IPS-15b (cell line): ENCODE measurements around the gene TRIP13.

Experiments
- H3K27me3 ChIP-seq: one replicate; pipeline ENCODE4 v1.6.1; 2013; ENCODE audit warnings: low read length; ENCODE audit not compliant: control insufficient read depth, insufficient read depth
- H3K36me3 ChIP-seq: one replicate; pipeline ENCODE4 v1.6.1; 2013; ENCODE audit warnings: low read length; ENCODE audit not compliant: control insufficient read depth, insufficient read depth
- H3K4me1 ChIP-seq: one replicate; pipeline ENCODE4 v1.6.1; 2013; ENCODE audit warnings: mild to moderate bottlenecking, low read length; ENCODE audit not compliant: control insufficient read depth, insufficient read depth
- H3K4me3 ChIP-seq: one replicate; pipeline ENCODE4 v1.5.1; 2013; ENCODE audit warnings: low read depth, low read length
- H3K9ac ChIP-seq: one replicate; pipeline ENCODE4 v1.6.1; 2013; ENCODE audit warnings: low read depth, mild to moderate bottlenecking, low read length
- H3K9me3 ChIP-seq: one replicate; pipeline ENCODE4 v1.6.1; 2013; ENCODE audit warnings: mild to moderate bottlenecking, low read length; ENCODE audit not compliant: control insufficient read depth, insufficient read depth

Gene TRIP13

GRCh38 chr5:881551-881935 lies 11.1 kb upstream of the TRIP13 start:
- peaks cover 72% of the 10 kb centered on the region for H3K36me3 ChIP-seq
- no peaks in the 10 kb centered on the region for H3K4me1 ChIP-seq

DNA sequence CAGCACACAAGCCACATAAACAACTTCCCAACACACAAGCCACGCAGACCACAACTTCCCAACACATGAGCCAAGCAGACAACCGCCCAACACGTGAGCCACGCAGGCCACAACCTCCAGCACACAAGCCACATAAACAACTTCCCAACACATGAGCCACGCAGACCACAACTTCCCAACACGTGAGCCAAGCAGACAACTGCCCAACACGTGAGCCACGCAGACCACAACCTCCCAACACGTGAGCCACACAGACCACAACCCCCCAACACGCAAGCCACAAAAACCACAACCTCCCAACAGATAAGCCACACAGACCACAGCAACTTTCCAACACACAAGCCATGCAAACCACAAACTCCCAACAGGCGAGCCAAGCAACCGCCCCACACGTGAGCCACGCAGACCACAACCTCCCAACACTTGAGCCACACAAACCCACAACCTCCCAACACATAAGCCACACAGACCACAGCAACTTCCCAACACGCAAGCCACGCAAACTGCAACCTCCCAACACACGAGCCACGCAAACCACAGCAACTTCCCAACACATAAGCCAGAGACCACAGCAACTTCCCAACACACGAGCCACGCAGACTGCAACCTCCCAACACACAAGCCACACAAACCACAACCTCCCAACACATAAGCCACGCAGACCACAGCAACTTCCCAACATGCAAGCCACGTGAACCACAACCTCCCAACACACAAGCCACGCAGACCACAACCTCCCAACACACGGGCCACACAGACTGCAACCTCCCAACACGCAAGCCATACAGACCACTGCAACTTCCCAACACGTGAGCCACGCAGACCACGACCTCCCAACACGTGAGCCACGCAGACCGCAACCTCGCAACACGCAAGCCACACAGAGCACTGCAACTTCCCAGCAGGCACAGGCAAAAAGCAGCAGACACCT lies 10.2 kb upstream of the TRIP13 start:
- Histone ChIP-seq H3K27me3 (no peaks in the 10 kb centered on the region), H3K9me3 (no peaks in the 10 kb centered on the region), H3K4me3 (no peak overlapping the region), H3K4me1 (no peaks in the 10 kb centered on the region), H3K9ac (no peak overlapping the region), H3K36me3 (peaks cover 75% of the 10 kb centered on the region)

More at GRCh38 chr5:881551-881935, 11.1 kb upstream of the TRIP13 start:
- Histone ChIP-seq H3K9ac (no peak overlapping the region), H3K4me3 (no peak overlapping the region), H3K27me3 (no peaks in the 10 kb centered on the region), H3K9me3 (no peaks in the 10 kb centered on the region)

- Histone ChIP-seq H3K27me3 (no peaks in the 10 kb centered on the region), H3K4me3 (no peak overlapping the region), H3K9me3 (no peaks in the 10 kb centered on the region), H3K4me1 (no peaks in the 10 kb centered on the region), H3K9ac (no peak overlapping the region), H3K36me3 (peaks cover 77% of the 10 kb centered on the region)
Measured at GRCh38 chr5:883475-884181, 9.1 kb upstream of the TRIP13 start.

DNA sequence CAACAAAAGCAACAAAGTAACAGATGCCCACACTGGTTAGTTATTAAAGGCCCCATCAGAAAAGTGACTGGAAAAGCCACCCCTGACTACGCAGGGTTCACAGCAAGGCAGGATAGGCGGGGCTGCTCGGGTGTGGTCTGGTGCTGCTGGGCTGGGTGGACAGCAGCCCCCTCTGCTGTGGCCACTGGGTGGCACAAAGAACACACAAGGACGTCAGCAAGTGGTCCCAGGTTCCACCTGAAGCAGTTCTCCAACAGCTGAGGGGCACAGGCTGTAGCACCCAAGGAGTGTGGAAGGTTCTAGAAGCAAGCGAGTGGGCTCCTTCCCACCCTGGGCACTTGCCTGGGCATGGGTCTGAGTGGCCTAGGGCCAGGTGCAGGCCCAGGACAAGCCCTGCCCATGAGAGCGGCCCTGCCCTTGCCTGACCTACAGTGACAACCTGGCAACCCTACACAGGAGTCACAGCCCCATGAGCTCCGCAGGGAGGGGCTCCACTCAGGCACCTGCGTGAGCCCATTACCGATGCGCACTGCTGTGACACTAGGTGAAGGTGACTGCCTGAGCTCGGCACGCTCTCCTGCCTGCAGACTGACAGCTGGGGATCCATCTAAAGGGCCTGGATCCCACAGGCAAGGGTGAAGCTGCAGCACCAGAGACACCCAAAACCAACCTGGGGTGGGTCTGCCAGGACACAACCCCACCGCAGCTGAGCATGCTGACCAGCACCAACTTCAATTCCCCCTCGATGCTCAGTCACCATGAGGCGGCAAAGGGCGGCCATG lies 8.1 kb upstream of the TRIP13 start:
- no peaks in the 10 kb centered on the region for H3K9me3 ChIP-seq
- no peaks in the 10 kb centered on the region for H3K4me1 ChIP-seq
- H3K36me3 ChIP-seq: peaks cover 79% of the 10 kb centered on the region
- H3K27me3 ChIP-seq: no peaks in the 10 kb centered on the region
- no peak overlapping the region for H3K9ac ChIP-seq
- no peak overlapping the region for H3K4me3 ChIP-seq

DNA sequence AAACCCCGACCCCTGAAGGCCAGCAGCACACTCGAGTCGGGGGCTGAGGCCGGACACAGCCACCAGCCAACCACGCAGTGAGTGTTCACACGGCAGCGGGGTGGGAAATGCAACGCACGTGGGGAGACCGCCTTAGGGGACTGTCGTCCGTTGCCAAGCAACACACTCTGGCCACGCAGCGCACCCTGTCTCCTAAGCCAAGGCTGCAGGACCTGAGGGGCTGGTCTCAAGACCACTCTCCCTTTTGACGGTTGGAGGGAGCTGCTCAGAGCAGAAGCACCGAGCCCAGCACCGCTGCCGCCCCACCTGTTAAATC lies 7.6 kb upstream of the TRIP13 start:
- peaks cover 83% of the 10 kb centered on the region for H3K36me3 ChIP-seq
- H3K9ac ChIP-seq: no peak overlapping the region
- H3K4me3 ChIP-seq: no peak overlapping the region
- no peaks in the 10 kb centered on the region for H3K9me3 ChIP-seq
- no peaks in the 10 kb centered on the region for H3K4me1 ChIP-seq
- H3K27me3 ChIP-seq: no peaks in the 10 kb centered on the region

DNA sequence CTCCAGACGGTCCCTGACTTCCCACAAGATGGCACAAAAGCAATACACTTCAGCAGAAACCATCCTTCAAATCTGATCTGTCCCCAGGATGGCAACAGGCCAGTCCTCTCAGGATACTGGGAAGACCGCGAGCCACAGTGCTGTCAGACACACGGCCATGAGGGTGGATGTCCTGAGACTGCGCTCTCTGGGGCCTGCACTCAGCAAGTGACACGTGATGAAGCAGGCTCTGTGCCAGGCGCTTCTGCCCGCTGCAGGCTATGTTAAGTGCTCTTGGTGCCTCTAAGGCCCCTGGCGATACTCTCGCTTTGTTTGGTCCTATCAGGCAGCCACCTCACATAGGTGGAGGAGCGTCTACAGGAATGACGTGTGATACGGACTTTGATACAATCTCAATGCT lies 7.2 kb upstream of the TRIP13 start:
- H3K36me3 ChIP-seq: peaks cover 88% of the 10 kb centered on the region
- no peaks in the 10 kb centered on the region for H3K27me3 ChIP-seq
- H3K9me3 ChIP-seq: no peaks in the 10 kb centered on the region
- H3K4me3 ChIP-seq: no peak overlapping the region
- no peak overlapping the region for H3K9ac ChIP-seq
- no peaks in the 10 kb centered on the region for H3K4me1 ChIP-seq

- Histone ChIP-seq H3K36me3 (peaks cover 86% of the 10 kb centered on the region), H3K27me3 (no peaks in the 10 kb centered on the region), H3K9ac (no peak overlapping the region), H3K4me3 (no peak overlapping the region), H3K4me1 (no peaks in the 10 kb centered on the region), H3K9me3 (no peaks in the 10 kb centered on the region)
Measured at GRCh38 chr5:886036-886435, 6.6 kb upstream of the TRIP13 start.

GRCh38 chr5:886716-887325 lies 5.9 kb upstream of the TRIP13 start:
- no peaks in the 10 kb centered on the region for H3K9me3 ChIP-seq
- H3K36me3 ChIP-seq: peaks cover 82% of the 10 kb centered on the region
- H3K4me3 ChIP-seq: no peak overlapping the region
- no peaks in the 10 kb centered on the region for H3K27me3 ChIP-seq
- no peaks in the 10 kb centered on the region for H3K4me1 ChIP-seq
- no peak overlapping the region for H3K9ac ChIP-seq

DNA sequence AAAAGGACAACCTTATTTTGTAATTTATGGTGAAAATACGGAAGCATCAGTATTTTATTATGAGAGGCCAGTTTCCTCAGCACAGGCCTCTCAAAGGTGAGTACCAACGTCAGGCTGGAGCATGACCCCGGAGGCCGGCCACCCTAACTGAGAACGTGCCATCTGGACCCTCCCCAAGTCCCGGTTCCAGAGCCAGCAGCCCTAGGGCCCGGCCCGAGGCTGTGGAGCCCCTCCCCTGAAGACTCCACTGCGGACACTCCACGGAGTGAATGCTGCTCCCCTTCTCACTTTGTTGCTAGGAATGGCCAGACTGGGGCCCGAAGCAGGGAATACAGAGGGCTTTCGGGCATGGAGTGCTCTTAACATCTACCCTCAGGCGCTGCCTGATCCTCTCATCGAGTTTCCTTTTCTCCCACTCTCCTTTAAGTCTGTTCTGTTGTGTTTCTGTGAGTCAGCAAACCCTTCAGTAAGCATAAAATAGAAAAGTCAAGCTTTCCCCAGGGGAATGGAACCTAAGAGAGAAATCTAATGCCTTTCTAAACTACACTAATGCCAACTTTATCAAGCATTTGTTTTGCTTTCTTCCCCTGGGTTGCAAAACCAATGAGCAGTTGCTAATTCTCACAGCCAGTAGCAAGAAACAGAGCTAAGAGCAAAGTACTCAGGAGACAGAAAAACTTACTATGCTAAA lies 4.6 kb upstream of the TRIP13 start:
- no peaks in the 10 kb centered on the region for H3K4me1 ChIP-seq
- no peaks in the 10 kb centered on the region for H3K27me3 ChIP-seq
- H3K4me3 ChIP-seq: no peak overlapping the region
- H3K36me3 ChIP-seq: peaks cover 69% of the 10 kb centered on the region
- no peaks in the 10 kb centered on the region for H3K9me3 ChIP-seq
- H3K9ac ChIP-seq: no peak overlapping the region

DNA sequence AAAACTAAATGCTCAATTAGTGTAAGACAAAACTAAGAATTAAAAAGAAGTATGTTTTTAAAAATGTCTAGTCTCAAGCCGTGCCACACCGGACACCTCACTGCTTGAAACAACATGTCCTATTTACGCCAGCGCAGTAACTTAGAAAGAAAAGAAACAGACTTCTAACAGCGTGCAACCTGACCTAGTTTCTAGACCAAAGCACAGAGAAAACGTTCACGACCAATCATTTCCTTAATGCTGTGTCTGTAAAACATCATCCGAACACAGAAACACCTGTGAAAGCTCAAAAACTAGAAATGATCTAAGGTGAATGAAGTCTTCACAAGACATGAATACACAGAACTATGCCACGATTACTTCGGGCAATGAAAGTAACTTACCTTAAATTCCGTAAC lies 4.0 kb upstream of the TRIP13 start:
- Histone ChIP-seq H3K9ac (no peak overlapping the region), H3K36me3 (peaks cover 64% of the 10 kb centered on the region), H3K4me3 (no peak overlapping the region)

More for the DNA sequence above, 4.0 kb upstream of the TRIP13 start:
- Histone ChIP-seq H3K4me1 (peaks cover under 1% of the 10 kb centered on the region), H3K27me3 (no peaks in the 10 kb centered on the region), H3K9me3 (no peaks in the 10 kb centered on the region)
